Keratinocyte (primary cell): ENCODE data around the gene TM4SF5.

Source experiments
- EZH2 ChIP-seq: IDR thresholded peaks from one replicate; pipeline ENCODE4 v1.6.1; 2012; ENCODE audit warnings: inconsistent platforms, mild to moderate bottlenecking, low read length, moderate library complexity
- TF ChIP-seq, protein P1 (sequence below), 3 experiments: IDR thresholded peaks in 1 of 3; conservative IDR thresholded peaks in 1 of 3; optimal IDR thresholded peaks in 1 of 3; 2 replicates in 2 of 3; 3 replicates in 1 of 3; pipeline versions ENCODE3 to v1.5.1; 2011; ENCODE audit warnings: low read length in 3 of 3, mild to moderate bottlenecking in 3 of 3, moderate library complexity in 2 of 3, control low read depth in 1 of 3, inconsistent platforms in 1 of 3; ENCODE audit not compliant: insufficient read depth in 2 of 3; ENCODE audit errors: extremely low read depth in 1 of 3

DNA sequence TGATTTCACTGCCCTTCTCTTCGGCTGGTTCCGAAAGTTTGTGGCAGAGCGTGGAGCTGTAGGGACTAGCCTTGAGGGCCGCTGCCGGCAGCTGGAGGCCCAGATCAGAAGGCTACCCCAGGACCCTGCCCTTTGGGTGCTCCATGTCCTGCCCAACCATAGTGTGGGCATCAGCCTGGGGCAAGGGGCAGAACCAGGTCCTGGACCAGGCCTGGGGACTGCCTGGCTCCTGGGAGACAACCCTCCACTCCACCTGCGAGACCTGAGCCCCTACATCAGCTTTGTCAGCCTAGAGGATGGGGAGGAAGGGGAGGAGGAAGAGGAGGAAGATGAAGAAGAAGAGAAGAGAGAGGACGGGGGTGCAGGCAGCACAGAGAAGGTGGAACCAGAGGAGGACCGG is 31.1 kb upstream of the TM4SF5 start:
- TF ChIP-seq, protein P1, sequence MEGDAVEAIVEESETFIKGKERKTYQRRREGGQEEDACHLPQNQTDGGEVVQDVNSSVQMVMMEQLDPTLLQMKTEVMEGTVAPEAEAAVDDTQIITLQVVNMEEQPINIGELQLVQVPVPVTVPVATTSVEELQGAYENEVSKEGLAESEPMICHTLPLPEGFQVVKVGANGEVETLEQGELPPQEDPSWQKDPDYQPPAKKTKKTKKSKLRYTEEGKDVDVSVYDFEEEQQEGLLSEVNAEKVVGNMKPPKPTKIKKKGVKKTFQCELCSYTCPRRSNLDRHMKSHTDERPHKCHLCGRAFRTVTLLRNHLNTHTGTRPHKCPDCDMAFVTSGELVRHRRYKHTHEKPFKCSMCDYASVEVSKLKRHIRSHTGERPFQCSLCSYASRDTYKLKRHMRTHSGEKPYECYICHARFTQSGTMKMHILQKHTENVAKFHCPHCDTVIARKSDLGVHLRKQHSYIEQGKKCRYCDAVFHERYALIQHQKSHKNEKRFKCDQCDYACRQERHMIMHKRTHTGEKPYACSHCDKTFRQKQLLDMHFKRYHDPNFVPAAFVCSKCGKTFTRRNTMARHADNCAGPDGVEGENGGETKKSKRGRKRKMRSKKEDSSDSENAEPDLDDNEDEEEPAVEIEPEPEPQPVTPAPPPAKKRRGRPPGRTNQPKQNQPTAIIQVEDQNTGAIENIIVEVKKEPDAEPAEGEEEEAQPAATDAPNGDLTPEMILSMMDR (optimal IDR thresholded peaks at IDR 0.05 in 1 of 3, IDR thresholded peaks at IDR 0.05 in 1 of 3, conservative IDR thresholded peaks at IDR 0.05 in 1 of 3; ENCODE audit: extremely low read depth in 1 of 3, insufficient read depth in 2 of 3, low read length in 3 of 3), result no peak
- TF ChIP-seq EZH2, result no peak
